ENCODE data around the gene CIDEB. TPM values are rescaled to one million over a fixed set of nuclear protein-coding genes. Genes with fewer than 3 reads are reported as not detected.

Gene CIDEB
- total RNA-seq, 1 experiment from 2014 or later: 0.48 TPM

- Histone ChIP-seq H3K27me3 (ENCODE audit: control insufficient read depth, insufficient read depth, low read length) (peaks cover 17% of the 10 kb centered on the region), H3K4me3 (ENCODE audit: insufficient read depth, low read depth, low read length) (no peak overlapping the region), H3K36me3 (replicated peaks; ENCODE audit: control insufficient read depth, insufficient read depth, low read length) (no peaks in the 10 kb centered on the region)
- no peak for DNase-seq
Measured at GRCh38 chr14:24325041-24325530, 17.3 kb upstream of the CIDEB start.

GRCh38 chr14:24324024-24324423 is 16.2 kb upstream of the CIDEB start:
- Histone ChIP-seq H3K27me3 (ENCODE audit: control insufficient read depth, insufficient read depth, low read length) (peaks cover 16% of the 10 kb centered on the region), H3K36me3 (replicated peaks; ENCODE audit: control insufficient read depth, insufficient read depth, low read length) (no peaks in the 10 kb centered on the region), H3K4me3 (ENCODE audit: insufficient read depth, low read depth, low read length) (no peak overlapping the region)
- DNase-seq: no peak

GRCh38 chr14:24323341-24323740 is 15.6 kb upstream of the CIDEB start:
- Histone ChIP-seq H3K36me3 (replicated peaks; ENCODE audit: control insufficient read depth, insufficient read depth, low read length) (no peaks in the 10 kb centered on the region), H3K4me3 (ENCODE audit: insufficient read depth, low read depth, low read length) (no peak overlapping the region), H3K27me3 (ENCODE audit: control insufficient read depth, insufficient read depth, low read length) (peaks cover 18% of the 10 kb centered on the region)
- DNase-seq: no peak

DNA sequence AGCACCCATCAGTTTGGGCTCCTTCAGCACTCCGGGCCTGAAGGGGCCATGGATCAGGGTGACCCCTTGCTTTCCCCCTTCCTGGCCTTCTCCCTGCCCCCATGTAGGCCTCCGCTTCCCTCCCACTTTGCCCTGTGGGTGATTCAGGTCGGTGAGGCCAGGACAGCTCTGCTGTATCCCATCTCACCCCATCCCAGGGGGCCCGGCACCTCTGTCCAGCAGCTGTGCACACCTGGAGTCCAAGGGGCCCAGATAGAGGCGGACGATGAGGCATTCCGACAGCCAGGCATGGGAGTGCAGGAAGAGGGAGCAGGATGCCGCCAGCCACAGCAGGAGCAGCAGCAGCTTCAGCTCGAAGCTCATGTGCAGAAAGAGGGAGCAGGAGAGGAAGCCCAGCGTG is 14.9 kb upstream of the CIDEB start:
- Histone ChIP-seq H3K27me3 (ENCODE audit: control insufficient read depth, insufficient read depth, low read length) (peaks cover 20% of the 10 kb centered on the region), H3K36me3 (replicated peaks; ENCODE audit: control insufficient read depth, insufficient read depth, low read length) (no peaks in the 10 kb centered on the region), H3K4me3 (ENCODE audit: insufficient read depth, low read depth, low read length) (no peak overlapping the region)
- DNase-seq: no peak

DNA sequence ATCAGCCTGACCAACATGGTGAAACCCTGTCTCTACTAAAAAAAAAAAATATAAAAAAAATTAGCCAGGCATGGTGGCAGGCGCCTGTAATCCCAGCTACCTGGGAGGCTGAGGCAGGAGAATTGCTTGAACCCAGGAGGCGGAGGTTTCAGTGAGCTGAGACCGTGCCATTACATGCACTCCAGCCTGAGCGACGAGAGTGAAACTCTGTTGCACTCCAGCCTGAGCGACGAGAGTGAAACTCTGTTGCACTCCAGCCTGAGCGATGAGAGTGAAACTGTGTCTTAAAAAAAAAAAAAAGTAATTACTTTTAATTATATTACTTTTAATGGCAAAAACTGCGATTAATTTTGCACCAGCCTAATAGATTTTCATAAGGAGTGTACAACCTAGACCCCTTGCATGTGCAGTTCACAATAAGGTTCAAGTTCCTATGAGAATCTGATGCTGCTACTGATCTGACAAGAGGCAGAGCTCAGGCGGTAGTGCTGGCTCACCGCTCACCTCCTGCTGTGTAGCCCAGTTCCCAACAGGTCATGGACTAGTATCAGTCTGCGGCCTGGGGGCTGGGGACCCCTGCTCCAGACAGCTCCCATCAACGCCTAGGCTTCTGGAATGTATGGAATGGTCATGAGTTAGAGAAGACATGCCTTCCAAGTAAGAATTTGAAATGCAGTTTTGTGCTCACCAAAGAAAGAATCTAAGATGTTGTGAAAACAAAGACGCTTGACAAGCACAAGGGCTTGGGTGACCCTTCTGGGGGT is 13.6 kb upstream of the CIDEB start:
- no peak overlapping the region for H3K4me3 ChIP-seq (ENCODE audit: insufficient read depth, low read depth, low read length)
- peaks cover 25% of the 10 kb centered on the region for H3K27me3 ChIP-seq (ENCODE audit: control insufficient read depth, insufficient read depth, low read length)
- no peak for DNase-seq
- no peaks in the 10 kb centered on the region for H3K36me3 ChIP-seq (replicated peaks; ENCODE audit: control insufficient read depth, insufficient read depth, low read length)

DNA sequence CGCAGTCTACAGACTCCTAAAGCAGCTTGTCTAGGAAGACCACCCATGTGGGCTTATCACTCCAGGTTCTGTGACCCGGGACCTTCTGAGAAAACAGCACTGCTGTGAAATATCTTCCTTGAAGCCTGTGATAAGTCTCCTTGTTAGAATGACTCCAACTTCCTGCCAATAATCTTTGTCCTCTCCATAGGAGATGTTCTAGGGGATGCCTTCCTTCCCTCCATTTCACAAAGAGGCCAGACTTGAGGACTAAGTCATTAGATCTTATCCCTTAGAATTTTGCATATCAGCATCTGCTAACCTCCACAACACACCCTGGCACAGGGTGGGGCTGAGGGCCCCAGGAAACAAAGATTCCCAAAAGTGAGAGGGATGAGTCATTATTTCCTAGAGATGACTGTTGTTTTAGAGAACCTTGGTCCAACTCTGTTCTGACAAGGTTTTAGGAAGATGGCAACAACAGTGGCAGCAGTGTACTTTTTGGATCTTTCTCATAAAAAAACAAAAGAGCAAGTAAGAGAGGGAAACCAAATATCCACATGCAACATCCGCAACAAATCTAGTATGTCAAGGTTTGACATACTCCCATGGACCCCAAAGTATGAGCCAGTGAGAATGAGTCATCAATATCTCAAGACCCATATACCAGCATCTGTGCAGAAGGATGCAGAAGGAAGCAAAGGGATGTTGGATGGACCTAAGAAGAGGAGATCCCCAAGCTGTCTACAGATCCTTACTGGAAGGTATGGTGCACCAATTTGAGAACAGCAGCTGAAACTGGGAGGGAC is 9.6 kb upstream of the CIDEB start:
- no peak for DNase-seq
- H3K36me3 ChIP-seq (replicated peaks; ENCODE audit: control insufficient read depth, insufficient read depth, low read length): no peaks in the 10 kb centered on the region
- H3K4me3 ChIP-seq (ENCODE audit: insufficient read depth, low read depth, low read length): no peak overlapping the region
- peaks cover 18% of the 10 kb centered on the region for H3K27me3 ChIP-seq (ENCODE audit: control insufficient read depth, insufficient read depth, low read length)

DNA sequence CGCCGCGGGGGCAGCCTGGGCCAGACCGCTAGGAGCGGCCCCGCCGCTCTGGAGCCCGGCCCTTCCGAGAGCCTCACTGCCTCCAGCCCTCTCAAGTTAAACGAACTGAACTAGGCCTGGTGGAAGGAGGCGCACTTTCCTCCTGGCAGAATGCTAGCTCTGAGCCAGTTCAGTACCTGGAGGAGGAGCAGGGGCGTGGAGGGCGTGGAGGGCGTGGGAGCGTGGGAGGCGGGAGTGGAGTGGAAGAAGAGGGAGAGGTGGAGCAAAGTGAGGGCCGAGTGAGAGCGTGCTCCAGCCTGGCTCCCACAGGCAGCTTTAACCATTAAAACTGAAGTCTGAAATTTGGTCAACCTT is 8.8 kb upstream of the CIDEB start:
- H3K36me3 ChIP-seq (replicated peaks; ENCODE audit: control insufficient read depth, insufficient read depth, low read length): no peaks in the 10 kb centered on the region
- no peak for DNase-seq
- no peak overlapping the region for H3K4me3 ChIP-seq (ENCODE audit: insufficient read depth, low read depth, low read length)
- peaks cover 18% of the 10 kb centered on the region for H3K27me3 ChIP-seq (ENCODE audit: control insufficient read depth, insufficient read depth, low read length)

DNA sequence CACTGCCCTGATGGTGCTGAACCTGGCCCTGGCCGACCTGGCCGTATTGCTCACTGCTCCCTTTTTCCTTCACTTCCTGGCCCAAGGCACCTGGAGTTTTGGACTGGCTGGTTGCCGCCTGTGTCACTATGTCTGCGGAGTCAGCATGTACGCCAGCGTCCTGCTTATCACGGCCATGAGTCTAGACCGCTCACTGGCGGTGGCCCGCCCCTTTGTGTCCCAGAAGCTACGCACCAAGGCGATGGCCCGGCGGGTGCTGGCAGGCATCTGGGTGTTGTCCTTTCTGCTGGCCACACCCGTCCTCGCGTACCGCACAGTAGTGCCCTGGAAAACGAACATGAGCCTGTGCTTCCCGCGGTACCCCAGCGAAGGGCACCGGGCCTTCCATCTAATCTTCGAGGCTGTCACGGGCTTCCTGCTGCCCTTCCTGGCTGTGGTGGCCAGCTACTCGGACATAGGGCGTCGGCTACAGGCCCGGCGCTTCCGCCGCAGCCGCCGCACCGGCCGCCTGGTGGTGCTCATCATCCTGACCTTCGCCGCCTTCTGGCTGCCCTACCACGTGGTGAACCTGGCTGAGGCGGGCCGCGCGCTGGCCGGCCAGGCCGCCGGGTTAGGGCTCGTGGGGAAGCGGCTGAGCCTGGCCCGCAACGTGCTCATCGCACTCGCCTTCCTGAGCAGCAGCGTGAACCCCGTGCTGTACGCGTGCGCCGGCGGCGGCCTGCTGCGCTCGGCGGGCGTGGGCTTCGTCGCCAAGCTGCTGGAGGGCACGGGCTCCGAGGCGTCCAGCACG is 8.2 kb upstream of the CIDEB start:
- Histone ChIP-seq H3K36me3 (replicated peaks; ENCODE audit: control insufficient read depth, insufficient read depth, low read length) (no peaks in the 10 kb centered on the region), H3K27me3 (ENCODE audit: control insufficient read depth, insufficient read depth, low read length) (peaks cover 18% of the 10 kb centered on the region), H3K4me3 (ENCODE audit: insufficient read depth, low read depth, low read length) (no peak overlapping the region)
- DNase-seq: peak; percentile 91

DNA sequence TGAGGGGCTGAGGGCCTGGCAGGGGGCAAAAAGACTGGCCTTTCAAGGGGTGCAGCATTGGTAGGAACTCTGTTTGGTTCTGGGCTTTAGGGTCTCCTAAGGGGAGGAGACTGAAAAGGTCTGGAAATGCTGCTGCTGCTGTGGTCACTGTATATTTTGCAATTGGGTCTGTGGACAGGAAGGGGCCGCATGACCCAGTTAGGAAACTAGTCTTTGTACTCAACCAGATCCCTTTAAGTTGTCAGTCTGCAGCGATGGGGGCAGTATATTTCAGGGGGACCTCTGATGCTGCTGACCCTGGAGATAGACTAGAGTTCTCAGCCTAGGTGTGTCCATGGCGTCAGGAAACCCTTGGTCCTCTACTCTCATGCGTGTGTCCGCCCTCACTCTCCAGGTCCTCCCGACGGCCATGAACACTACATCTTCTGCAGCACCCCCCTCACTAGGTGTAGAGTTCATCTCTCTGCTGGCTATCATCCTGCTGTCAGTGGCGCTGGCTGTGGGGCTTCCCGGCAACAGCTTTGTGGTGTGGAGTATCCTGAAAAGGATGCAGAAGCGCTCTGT is 7.5 kb upstream of the CIDEB start:
- H3K27me3 ChIP-seq (ENCODE audit: control insufficient read depth, insufficient read depth, low read length): peaks cover 18% of the 10 kb centered on the region
- H3K36me3 ChIP-seq (replicated peaks; ENCODE audit: control insufficient read depth, insufficient read depth, low read length): no peaks in the 10 kb centered on the region
- H3K4me3 ChIP-seq (ENCODE audit: insufficient read depth, low read depth, low read length): no peak overlapping the region
- DNase-seq: no peak

DNA sequence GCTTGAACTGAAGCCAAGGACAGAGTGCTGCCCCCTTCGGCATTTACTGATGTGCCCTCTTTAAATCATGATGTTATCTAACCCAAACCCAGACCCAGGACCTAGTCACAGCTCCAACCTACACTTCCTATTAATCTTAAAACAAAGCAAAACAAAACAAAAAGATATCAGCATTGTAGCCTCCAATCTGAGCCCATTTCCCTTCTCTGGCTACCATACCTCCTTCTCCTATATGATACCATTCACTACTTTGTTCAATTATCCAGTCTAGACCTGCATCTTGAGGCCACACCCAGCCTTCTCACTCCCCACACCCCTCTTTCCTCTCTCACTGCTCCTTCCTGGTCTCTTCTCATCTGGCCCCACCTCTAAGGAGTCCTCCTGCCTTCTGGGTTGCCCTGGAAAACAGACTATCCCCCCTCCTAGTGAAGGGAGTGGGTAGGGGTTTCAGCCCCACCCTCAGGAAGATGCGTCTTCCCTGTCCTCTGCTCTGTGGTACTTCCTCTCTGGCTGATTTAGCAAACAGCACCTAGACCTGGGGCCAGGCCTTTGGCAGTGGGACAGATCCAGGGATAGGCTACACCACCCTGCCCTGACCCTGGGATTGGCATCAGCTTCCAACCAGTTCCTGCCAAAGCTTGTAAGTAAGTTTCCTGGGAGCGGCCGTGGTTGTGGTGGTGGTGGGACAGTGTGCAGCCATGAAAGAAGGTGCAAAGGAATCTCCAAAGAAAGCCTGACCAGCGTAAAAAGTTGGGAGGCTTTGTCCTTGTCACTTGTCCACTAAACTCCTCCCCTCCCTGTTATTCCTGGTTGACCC is 6.8 kb upstream of the CIDEB start:
- H3K4me3 ChIP-seq (ENCODE audit: insufficient read depth, low read depth, low read length): no peak overlapping the region
- H3K27me3 ChIP-seq (ENCODE audit: control insufficient read depth, insufficient read depth, low read length): peaks cover 15% of the 10 kb centered on the region
- no peak for DNase-seq
- H3K36me3 ChIP-seq (replicated peaks; ENCODE audit: control insufficient read depth, insufficient read depth, low read length): 0 out of 2 replicates have a peak, but pooled peaks cover 1% of the 10 kb centered on the region

DNA sequence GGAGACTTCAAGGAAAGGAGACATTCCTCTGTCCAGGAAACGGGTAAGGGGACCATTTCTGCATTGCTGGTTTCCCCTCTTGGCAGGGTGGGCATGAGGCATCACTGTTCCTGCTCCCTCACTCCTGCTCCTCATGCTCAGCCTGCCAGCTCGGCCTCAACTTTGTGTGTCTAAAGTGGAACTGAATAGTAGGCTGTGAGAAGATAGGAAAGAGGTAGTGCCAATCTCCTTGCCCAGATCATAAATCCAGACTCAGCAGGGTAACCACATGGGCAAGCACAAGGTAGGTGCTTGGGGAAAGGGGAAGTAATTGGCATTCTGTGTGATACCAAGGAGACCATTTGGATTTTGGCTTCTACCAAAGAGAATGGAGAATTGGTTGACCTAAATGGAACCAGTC is 6.1 kb upstream of the CIDEB start:
- H3K36me3 ChIP-seq (replicated peaks; ENCODE audit: control insufficient read depth, insufficient read depth, low read length): 0 out of 2 replicates have a peak, but pooled peaks cover 1% of the 10 kb centered on the region
- peaks cover 10% of the 10 kb centered on the region for H3K27me3 ChIP-seq (ENCODE audit: control insufficient read depth, insufficient read depth, low read length)
- no peak for DNase-seq
- no peak overlapping the region for H3K4me3 ChIP-seq (ENCODE audit: insufficient read depth, low read depth, low read length)

DNA sequence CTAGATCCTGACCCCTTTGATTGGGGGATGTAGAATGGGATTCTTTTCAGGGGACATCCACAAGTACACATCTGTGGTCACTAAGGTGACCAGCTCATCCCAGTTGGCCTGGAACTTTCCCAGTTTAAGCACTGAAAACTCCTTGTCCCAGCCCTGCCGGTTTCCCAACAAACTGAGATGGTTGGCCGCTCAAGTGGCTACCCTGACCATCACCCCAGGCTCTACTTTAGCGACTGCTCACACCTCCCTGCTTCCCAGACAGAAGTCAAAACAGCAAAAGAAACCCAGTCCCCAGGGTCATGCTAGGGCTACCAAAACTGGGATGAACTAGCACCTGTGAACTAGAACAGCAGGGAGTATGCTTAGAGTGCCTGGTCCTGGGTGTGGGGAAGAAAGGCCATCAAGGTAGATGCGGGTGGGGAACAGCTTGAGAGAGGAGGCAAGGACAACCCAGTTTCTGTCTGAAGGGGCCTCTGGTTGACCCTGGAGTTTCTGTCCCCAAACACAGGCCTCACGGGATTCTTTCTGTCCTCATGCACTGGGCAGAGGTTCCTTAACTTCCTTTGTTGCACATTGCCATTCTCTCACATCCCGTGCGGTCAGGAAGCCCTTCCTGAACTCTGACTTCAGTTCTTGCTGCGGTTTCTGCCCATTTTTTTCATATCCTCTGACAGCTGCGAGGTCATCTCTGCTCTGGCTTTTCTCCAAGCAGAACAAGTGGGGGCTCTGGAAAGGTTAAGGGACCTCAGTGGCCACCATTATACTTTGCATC is 5.1 kb upstream of the CIDEB start:
- Histone ChIP-seq H3K27me3 (ENCODE audit: control insufficient read depth, insufficient read depth, low read length) (peaks cover 4% of the 10 kb centered on the region), H3K4me3 (ENCODE audit: insufficient read depth, low read depth, low read length) (no peak overlapping the region), H3K36me3 (replicated peaks; ENCODE audit: control insufficient read depth, insufficient read depth, low read length) (peaks cover 5% of the 10 kb centered on the region)
- DNase-seq: no peak
